ENCODE results near the gene TECPR1. TPM values are rescaled to one million over a fixed set of nuclear protein-coding genes. Genes with fewer than 3 reads are reported as not detected.

TECPR1 gene
- total and polyA plus RNA-seq, 2 donors (not counting 1 experiment from before 2014, with no cell fraction given) = 3.7 to 39.0 TPM

DNA sequence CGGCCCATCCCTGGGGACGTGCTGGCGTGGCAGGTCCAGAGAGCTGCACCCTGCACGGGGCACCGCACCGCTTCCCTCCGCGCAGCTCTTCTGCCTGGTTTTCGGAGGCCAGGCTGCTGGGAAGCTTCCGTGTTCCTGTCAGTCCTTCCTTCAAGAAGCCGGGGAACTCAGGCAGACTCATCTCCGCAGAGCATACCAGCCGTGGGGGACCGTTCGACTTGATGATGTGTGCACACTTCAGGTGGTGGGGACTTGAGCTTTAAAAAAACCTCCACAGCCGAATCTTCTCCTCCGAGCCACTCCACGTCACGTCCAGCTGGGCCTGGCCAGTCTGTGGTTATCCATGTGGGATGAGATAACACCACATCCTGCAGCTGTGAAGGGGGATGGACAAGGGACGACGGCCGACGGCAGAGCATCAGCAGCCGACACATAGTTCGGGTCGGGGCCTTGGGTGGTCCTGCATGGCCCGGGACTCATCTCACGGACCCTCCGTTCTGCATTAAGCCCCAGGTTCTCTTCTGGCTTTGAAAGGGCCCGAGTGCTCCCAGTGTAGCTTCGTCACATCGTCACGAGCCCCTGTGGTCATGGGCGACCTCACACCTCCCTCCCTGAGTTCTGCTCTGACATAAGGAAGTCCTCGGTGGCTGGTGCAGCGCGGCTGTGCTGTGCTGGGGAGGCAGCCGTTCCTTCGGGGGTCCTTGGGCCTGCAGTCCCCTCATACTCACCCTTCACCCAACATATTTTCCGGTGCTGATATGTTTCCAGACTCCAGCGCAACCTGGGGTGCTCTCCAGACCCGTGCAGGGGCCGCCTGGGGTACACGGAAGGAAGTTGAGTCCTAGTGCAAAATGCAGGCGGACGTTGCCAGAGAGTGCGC is 45.3 kb downstream of the TECPR1 start:
- no peaks in the 10 kb centered on the region for H4K20me1 ChIP-seq (ENCODE audit: control insufficient read depth, extremely low read depth, insufficient read depth, low read length)
- H3K4me3 ChIP-seq (replicated peaks in 1 of 4; ENCODE audit: control extremely low read depth in 1 of 4, insufficient read depth in 1 of 4, low read depth in 3 of 4, low read length in 4 of 4) = no peak overlapping the region
- TF ChIP-seq EZH2 (IDR thresholded peaks at IDR 0.05; ENCODE audit: low read length, missing control alignments) = no peak
- TF ChIP-seq, protein P1, sequence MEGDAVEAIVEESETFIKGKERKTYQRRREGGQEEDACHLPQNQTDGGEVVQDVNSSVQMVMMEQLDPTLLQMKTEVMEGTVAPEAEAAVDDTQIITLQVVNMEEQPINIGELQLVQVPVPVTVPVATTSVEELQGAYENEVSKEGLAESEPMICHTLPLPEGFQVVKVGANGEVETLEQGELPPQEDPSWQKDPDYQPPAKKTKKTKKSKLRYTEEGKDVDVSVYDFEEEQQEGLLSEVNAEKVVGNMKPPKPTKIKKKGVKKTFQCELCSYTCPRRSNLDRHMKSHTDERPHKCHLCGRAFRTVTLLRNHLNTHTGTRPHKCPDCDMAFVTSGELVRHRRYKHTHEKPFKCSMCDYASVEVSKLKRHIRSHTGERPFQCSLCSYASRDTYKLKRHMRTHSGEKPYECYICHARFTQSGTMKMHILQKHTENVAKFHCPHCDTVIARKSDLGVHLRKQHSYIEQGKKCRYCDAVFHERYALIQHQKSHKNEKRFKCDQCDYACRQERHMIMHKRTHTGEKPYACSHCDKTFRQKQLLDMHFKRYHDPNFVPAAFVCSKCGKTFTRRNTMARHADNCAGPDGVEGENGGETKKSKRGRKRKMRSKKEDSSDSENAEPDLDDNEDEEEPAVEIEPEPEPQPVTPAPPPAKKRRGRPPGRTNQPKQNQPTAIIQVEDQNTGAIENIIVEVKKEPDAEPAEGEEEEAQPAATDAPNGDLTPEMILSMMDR (conservative IDR thresholded peaks at IDR 0.05 in 1 of 2, IDR thresholded peaks at IDR 0.05 in 1 of 2; ENCODE audit: low read depth in 1 of 2, low read length in 2 of 2) = no peak
- H3K4me1 ChIP-seq (ENCODE audit: control insufficient read depth, extremely low read depth, insufficient read depth, low read length) = no peaks in the 10 kb centered on the region
- no peak overlapping the region for H3K4me2 ChIP-seq (ENCODE audit: extremely low read depth, insufficient read depth, low read length)
- no peaks in the 10 kb centered on the region for H3K9me3 ChIP-seq (ENCODE audit: control insufficient read depth, insufficient read depth, low read depth, low read length)
- no peak overlapping the region for H3K9ac ChIP-seq (ENCODE audit: insufficient read depth, low read length)
- no peak for DNase-seq (ENCODE audit: low read depth in 2 of 2)
- H3K36me3 ChIP-seq (ENCODE audit: control insufficient read depth, insufficient read depth, low read length) = peaks cover 1% of the 10 kb centered on the region
- H3K79me2 ChIP-seq (ENCODE audit: control insufficient read depth, insufficient read depth, low read length) = no peaks in the 10 kb centered on the region
- H3K27ac ChIP-seq (ENCODE audit: insufficient read depth, low read length) = no peak overlapping the region
- no peaks in the 10 kb centered on the region for H3K27me3 ChIP-seq (ENCODE audit: control insufficient read depth, insufficient read depth, low read length)
- H2AFZ ChIP-seq (ENCODE audit: low read length) = no peak overlapping the region

DNA sequence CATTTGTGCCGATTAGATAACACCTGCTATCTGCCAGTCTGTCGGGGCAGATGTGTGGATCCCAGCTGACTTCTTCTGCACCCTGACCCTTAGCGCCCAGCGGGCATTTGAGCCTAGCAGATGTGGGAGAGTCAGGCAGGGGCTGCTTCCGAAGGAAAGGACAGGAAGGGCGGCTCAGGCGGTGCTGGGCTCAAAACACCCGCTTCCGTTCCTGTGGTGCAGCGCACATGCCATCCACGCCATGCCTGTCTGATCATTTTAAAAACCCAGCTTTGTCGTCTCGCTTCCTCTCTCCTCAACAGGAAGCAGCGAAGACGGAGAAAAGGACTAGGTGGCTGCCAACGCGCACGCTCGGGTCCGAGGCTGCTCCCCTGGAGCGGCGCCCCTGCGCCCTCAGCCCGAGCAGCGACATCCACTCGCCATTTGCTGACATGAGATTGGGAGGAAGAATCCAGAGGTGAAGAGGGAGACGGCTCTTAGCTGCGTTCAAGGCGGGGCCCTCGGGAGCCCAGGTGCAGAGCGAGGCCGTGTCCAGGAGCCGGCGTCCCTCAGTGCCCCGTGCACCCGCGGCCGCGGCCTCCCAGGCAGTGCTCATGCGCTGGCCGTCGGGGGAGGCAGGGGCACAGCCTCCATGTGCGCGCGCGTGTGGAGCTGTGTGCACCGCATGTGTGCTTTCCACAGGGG is 46.7 kb downstream of the TECPR1 start:
- no peak overlapping the region for H3K4me3 ChIP-seq (replicated peaks in 1 of 4; ENCODE audit: control extremely low read depth in 1 of 4, insufficient read depth in 1 of 4, low read depth in 3 of 4, low read length in 4 of 4)
- no peak for TF ChIP-seq EZH2 (IDR thresholded peaks at IDR 0.05; ENCODE audit: low read length, missing control alignments)
- TF ChIP-seq, protein P1 (conservative IDR thresholded peaks at IDR 0.05 in 1 of 2, IDR thresholded peaks at IDR 0.05 in 1 of 2; ENCODE audit: low read depth in 1 of 2, low read length in 2 of 2) = no peak
- DNase-seq (ENCODE audit: low read depth in 2 of 2) = no peak
- H3K4me1 ChIP-seq (ENCODE audit: control insufficient read depth, extremely low read depth, insufficient read depth, low read length) = no peaks in the 10 kb centered on the region
- H3K4me2 ChIP-seq (ENCODE audit: extremely low read depth, insufficient read depth, low read length) = no peak overlapping the region
- H3K27ac ChIP-seq (ENCODE audit: insufficient read depth, low read length) = no peak overlapping the region
- no peaks in the 10 kb centered on the region for H3K79me2 ChIP-seq (ENCODE audit: control insufficient read depth, insufficient read depth, low read length)
- no peak overlapping the region for H3K9ac ChIP-seq (ENCODE audit: insufficient read depth, low read length)
- peaks cover 1% of the 10 kb centered on the region for H3K36me3 ChIP-seq (ENCODE audit: control insufficient read depth, insufficient read depth, low read length)
- H3K9me3 ChIP-seq (ENCODE audit: control insufficient read depth, insufficient read depth, low read depth, low read length) = no peaks in the 10 kb centered on the region
- no peaks in the 10 kb centered on the region for H3K27me3 ChIP-seq (ENCODE audit: control insufficient read depth, insufficient read depth, low read length)
- H2AFZ ChIP-seq (ENCODE audit: low read length) = no peak overlapping the region
- H4K20me1 ChIP-seq (ENCODE audit: control insufficient read depth, extremely low read depth, insufficient read depth, low read length) = no peaks in the 10 kb centered on the region

DNA sequence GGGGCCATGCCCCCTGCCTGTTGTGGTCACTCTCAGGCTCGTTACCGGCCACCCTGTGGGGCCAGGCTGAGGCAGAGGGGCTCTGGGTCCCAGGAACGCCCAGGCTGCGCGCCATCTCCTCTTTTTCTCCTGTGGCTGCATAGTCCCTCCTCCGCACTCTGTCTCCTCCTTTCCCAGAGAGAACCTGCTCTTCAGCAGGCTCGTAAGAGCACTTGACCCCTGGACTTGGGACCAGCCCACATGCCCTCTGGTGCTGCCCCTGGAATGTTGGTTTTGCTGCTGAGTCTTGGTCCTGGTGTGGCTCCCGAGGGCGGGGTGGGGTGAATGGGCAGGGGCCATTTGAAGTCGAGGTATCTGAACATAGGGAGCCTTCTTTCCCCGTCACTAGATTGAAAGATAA is 47.4 kb downstream of the TECPR1 start:
- Histone ChIP-seq H3K27ac (ENCODE audit: insufficient read depth, low read length) (no peak overlapping the region), H3K27me3 (ENCODE audit: control insufficient read depth, insufficient read depth, low read length) (no peaks in the 10 kb centered on the region), H3K4me3 (replicated peaks in 1 of 4; ENCODE audit: control extremely low read depth in 1 of 4, insufficient read depth in 1 of 4, low read depth in 3 of 4, low read length in 4 of 4) (no peak overlapping the region), H4K20me1 (ENCODE audit: control insufficient read depth, extremely low read depth, insufficient read depth, low read length) (no peaks in the 10 kb centered on the region), H3K4me2 (ENCODE audit: extremely low read depth, insufficient read depth, low read length) (no peak overlapping the region), H3K9ac (ENCODE audit: insufficient read depth, low read length) (no peak overlapping the region), H3K36me3 (ENCODE audit: control insufficient read depth, insufficient read depth, low read length) (peaks cover 1% of the 10 kb centered on the region), H2AFZ (ENCODE audit: low read length) (no peak overlapping the region), H3K4me1 (ENCODE audit: control insufficient read depth, extremely low read depth, insufficient read depth, low read length) (no peaks in the 10 kb centered on the region), H3K79me2 (ENCODE audit: control insufficient read depth, insufficient read depth, low read length) (no peaks in the 10 kb centered on the region), H3K9me3 (ENCODE audit: control insufficient read depth, insufficient read depth, low read depth, low read length) (no peaks in the 10 kb centered on the region)
- TF ChIP-seq, protein P1 (conservative IDR thresholded peaks at IDR 0.05 in 1 of 2, IDR thresholded peaks at IDR 0.05 in 1 of 2; ENCODE audit: low read depth in 1 of 2, low read length in 2 of 2) = no peak
- no peak for TF ChIP-seq EZH2 (IDR thresholded peaks at IDR 0.05; ENCODE audit: low read length, missing control alignments)
- DNase-seq (ENCODE audit: low read depth in 2 of 2) = no peak
